ENCODE data around the gene MYBPC1. TPM values are rescaled to one million over a fixed set of nuclear protein-coding genes. Genes with fewer than 3 reads are reported as not detected.

Gene MYBPC1
- total and polyA plus RNA-seq, 2 of the 13 experiments (the other 11 are each of a cell fraction or from before 2014, with no cell fraction given) = 0.31 to 0.53 TPM

- TF ChIP-seq KAT2B (IDR thresholded peaks at IDR 0.05; ENCODE audit: borderline replicate concordance, low read depth, low read length) (no peak), ZNF572 (CRISPR knock-in tag; IDR thresholded peaks at IDR 0.05) (no peak), ZBTB1 (CRISPR knock-in tag; IDR thresholded peaks at IDR 0.05; ENCODE audit: borderline replicate concordance) (no peak), ZNF746 (CRISPR knock-in tag; IDR thresholded peaks at IDR 0.05) (peak; percentile 87), ZNF674 (CRISPR knock-in tag; IDR thresholded peaks at IDR 0.05; ENCODE audit: low read depth) (no peak), ADNP (CRISPR knock-in tag; IDR thresholded peaks at IDR 0.05) (no peak), ZEB1 (IDR thresholded peaks at IDR 0.05; ENCODE audit: insufficient replicate concordance, low read depth) (peak; percentile 78), ZNF670 (CRISPR knock-in tag; IDR thresholded peaks at IDR 0.05; ENCODE audit: borderline replicate concordance) (peak; percentile 70; the same call in 1 of the 2 replicates), IRF9 (CRISPR knock-in tag; IDR thresholded peaks at IDR 0.05; ENCODE audit: borderline replicate concordance) (no peak), ZNF33B (CRISPR knock-in tag; IDR thresholded peaks at IDR 0.05) (no peak), YY1 (IDR thresholded peaks at IDR 0.05; ENCODE audit: insufficient read depth, insufficient replicate concordance, low read depth, low read length) (peak; percentile 4), ZNF816 (CRISPR knock-in tag; IDR thresholded peaks at IDR 0.05; ENCODE audit: borderline replicate concordance) (no peak), TSC22D2 (CRISPR knock-in tag; IDR thresholded peaks at IDR 0.05; ENCODE audit: borderline replicate concordance) (no peak), CBX1 (IDR thresholded peaks at IDR 0.05; ENCODE audit: low read depth) (no peak), MAX (IDR thresholded peaks at IDR 0.05) (no peak; the same call in 1 of the 2 replicates), ZNF326 (CRISPR knock-in tag; IDR thresholded peaks at IDR 0.05; ENCODE audit: borderline replicate concordance) (no peak), ZSCAN29 (CRISPR knock-in tag; conservative IDR thresholded peaks at IDR 0.05) (peak; percentile 71; the same call in 1 of the 2 replicates), ZNF460 (CRISPR knock-in tag; IDR thresholded peaks at IDR 0.05; ENCODE audit: borderline replicate concordance) (no peak; the same call in 1 of the 2 replicates), NFE2L2 (IDR thresholded peaks at IDR 0.05; ENCODE audit: low read length) (no peak), JUND (CRISPR knock-in tag; IDR thresholded peaks at IDR 0.05) (peak; percentile 81), UBTF (CRISPR knock-in tag; IDR thresholded peaks at IDR 0.05) (no peak), TERF1 (CRISPR knock-in tag; IDR thresholded peaks at IDR 0.05) (no peak), RFX1 (IDR thresholded peaks at IDR 0.05) (no peak), ZBTB2 (CRISPR knock-in tag; IDR thresholded peaks at IDR 0.05; ENCODE audit: low read depth) (no peak), SNRNP70 (IDR thresholded peaks at IDR 0.05; ENCODE audit: low read depth, low read length) (no peak)
Observed at GRCh38 chr12:101608301-101609133, 13.7 kb downstream of the MYBPC1 start (continued).
